AG04449 (cell line): ENCODE results near the gene GNG12.

Experiments
- CTCF ChIA-PET: fragments of 350-600 bp; formaldehyde crosslinking; extraction: SDS; loops from one replicate; lab custom pipeline; 2021; ENCODE audit warnings: antibody characterized with exemption; lab: Yijun Ruan, JAX
- POLR2A ChIA-PET: fragments of 400-600, 350-600 bp; formaldehyde crosslinking; extraction: SDS; loops from one replicate; lab custom pipeline; 2020; ENCODE audit warnings: antibody characterized with exemption, inconsistent platforms; lab: Yijun Ruan, JAX
- DNase-seq: peaks from one replicate; pipeline ENCODE4 v3.0.0-alpha.2; 2010; ENCODE audit warnings: low read depth, low spot score
- H3K4me3 ChIP-seq: 2 replicates; pipeline ENCODE4 v1.5.1; 2011; ENCODE audit warnings: low read depth, mild to moderate bottlenecking, control low read depth, low read length
- TF ChIP-seq, protein P1 (sequence below): IDR thresholded peaks from one replicate; pipeline ENCODE4 v1.5.1; 2011; ENCODE audit warnings: mild to moderate bottlenecking, moderate library complexity, low read length, control low read depth, inconsistent platforms; ENCODE audit not compliant: insufficient read depth; ENCODE audit errors: missing control alignments

Gene GNG12

DNA sequence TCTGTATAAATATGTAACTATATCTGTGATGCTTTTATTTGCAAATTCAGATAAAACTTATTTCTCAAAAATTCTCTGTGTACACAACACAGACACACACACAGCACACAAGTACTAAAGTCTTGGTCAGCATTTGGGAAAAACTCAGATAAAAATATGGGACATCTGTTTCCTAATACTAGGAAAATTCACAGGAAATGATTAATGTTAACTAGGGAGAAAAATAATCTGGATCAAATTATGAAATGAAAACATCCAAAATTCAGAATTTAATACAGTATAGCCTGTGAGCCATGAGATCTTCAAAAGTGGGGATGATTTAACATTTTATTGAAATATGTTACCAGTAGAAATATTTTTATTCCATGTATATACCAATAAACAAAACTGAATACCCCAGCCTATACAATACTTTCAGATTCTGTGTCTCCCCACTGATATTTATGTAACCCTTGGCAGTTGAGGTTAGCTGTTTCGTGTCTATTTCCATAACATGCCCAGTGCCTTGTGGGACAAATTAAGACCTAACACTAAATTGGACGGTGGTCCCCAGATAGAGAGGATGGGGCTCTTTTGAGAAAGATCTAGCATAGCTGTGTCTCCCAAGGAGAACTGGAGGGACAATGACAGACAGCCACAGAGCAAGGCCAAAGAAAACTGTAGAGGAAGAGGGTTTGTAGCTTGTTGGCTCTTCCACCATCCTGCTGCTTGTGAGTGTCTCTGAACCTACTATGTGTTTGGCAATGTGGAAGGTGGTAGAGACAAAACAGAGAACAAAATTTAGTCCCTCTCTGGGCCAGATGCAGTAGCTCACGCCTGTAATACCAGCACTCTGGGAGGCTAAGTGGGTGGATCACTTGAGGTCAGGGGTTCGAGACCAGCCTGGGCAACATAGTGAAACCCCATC, 47.2 kb downstream of the GNG12 start:
- CTCF ChIA-PET: interaction anchor here (0.7 to 9.5 kb wide), 7 partner anchors 10 to 254 kb away, joined by 3 to 96 read pairs (median 4); no protein-coding TSS in a partner anchor
- TF ChIP-seq, protein P1, sequence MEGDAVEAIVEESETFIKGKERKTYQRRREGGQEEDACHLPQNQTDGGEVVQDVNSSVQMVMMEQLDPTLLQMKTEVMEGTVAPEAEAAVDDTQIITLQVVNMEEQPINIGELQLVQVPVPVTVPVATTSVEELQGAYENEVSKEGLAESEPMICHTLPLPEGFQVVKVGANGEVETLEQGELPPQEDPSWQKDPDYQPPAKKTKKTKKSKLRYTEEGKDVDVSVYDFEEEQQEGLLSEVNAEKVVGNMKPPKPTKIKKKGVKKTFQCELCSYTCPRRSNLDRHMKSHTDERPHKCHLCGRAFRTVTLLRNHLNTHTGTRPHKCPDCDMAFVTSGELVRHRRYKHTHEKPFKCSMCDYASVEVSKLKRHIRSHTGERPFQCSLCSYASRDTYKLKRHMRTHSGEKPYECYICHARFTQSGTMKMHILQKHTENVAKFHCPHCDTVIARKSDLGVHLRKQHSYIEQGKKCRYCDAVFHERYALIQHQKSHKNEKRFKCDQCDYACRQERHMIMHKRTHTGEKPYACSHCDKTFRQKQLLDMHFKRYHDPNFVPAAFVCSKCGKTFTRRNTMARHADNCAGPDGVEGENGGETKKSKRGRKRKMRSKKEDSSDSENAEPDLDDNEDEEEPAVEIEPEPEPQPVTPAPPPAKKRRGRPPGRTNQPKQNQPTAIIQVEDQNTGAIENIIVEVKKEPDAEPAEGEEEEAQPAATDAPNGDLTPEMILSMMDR: no peak
- no peak overlapping the region for H3K4me3 ChIP-seq
- POLR2A ChIA-PET: no interaction called here
- no peak for DNase-seq

DNA sequence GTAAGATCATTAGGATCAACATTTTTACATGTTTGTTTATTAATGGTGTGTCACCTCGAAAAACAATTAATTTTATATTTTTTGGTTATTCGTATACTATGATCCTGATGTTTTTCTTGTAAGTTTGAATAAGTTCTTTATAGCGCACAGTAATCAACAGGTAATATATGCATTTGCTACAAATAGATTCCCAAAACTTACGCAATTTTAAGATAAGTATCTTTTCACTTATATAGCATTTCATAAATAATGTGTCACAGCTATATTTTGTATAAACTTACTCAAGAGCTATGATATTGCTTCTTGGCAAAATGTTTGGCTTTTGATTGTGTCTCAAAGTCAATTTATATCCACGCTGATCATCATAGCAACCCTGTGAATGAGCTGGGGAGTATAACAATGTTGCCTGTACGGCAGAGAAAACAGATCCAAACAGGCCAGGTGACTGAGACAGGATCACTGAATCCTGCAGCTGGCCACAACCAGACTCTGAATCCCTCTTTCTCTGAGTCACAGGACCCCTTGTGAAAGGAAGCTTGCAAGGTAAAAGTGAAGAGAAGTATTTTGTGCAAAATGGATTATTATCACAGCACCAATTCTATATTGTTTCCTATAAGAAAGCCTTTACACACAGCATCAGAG, 48.6 kb downstream of the GNG12 start:
- TF ChIP-seq, protein P1: no peak
- CTCF ChIA-PET: interaction anchor here (0.6 to 1.1 kb wide), 2 partner anchors 19 to 66 kb away, joined by 3 to 4 read pairs; no protein-coding TSS in a partner anchor
- POLR2A ChIA-PET: no interaction called here

DNA sequence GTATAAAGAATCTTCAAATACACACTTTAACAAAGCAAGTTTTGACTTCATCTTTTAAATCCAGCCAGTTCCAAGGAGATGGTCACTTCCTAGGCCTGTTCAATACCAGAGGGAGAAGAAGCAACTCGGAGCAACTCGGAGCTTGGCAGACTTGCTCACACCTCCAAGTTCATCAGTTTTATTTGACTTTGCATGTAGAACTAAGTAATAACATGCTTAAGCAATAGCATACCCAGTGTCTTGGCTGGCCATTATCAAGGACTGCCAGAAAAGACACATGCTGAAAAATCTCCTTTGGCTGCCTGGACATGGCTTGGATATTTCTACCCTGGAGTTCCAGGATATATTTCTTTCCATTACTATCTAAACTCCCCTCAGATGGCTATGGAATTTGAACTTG, 52.6 kb downstream of the GNG12 start:
- TF ChIP-seq, protein P1: no peak
- POLR2A ChIA-PET: no interaction called here
- CTCF ChIA-PET: interaction anchor here (0.8 to 1.7 kb wide), 4 partner anchors 9 to 71 kb away, joined by 3 to 8 read pairs (median 4); no protein-coding TSS in a partner anchor
- no peak overlapping the region for H3K4me3 ChIP-seq
- DNase-seq: no peak

More for the DNA sequence above, 48.6 kb downstream of the GNG12 start:
- H3K4me3 ChIP-seq: no peak overlapping the region
- DNase-seq: no peak

DNA sequence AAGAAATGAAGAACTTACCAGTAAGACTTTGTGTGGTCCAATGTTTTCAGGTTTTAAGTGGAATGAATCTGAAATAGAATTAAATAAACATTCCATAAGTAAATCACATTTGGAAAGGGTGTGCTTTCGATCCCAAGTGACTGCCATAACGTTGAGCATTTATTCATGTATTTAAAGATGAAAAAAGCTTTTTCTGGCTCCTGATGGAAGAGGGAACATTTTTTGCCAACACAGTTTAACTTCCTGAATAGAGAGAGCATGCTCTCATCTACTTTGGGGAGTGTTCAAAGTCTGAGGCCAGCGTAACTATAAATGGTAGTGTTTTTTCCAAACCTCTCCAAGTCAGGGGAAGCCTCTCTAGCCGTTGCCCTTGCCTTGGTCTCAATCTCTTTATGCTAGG, 55.8 kb downstream of the GNG12 start:
- CTCF ChIA-PET: interaction anchor here (1.8 to 5.0 kb wide), 3 partner anchors 11 to 17 kb away, joined by 7 to 34 read pairs (median 9); no protein-coding TSS in a partner anchor
- DNase-seq: no peak
- no peak overlapping the region for H3K4me3 ChIP-seq
- POLR2A ChIA-PET: no interaction called here
- TF ChIP-seq, protein P1: no peak

DNA sequence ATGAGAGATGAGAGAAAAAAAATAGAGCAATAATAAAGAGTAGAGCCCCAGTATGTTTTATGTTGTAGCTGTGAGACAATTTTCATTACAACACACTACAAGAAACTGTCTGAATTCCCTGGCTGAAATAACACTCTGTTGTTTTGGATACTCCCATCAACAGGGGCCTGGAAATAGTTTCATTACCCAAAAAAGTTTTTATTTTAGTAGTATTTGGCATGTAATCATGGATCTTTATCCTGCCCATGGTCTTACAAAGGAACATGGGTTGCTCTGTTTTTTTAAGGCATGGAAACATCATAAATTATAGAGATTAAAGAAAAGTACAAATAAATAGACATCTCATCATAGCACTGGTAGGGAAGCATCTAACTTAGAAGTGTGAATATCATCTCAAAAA, 56.3 kb downstream of the GNG12 start:
- ChIA-PET POLR2A (interaction anchor here (1.3 kb wide), 1 partner anchor 10 kb away, joined by 3 read pairs; no protein-coding TSS in a partner anchor), CTCF (interaction anchor here (0.9 to 5.0 kb wide), 4 partner anchors 10 to 215 kb away, joined by 5 to 34 read pairs (median 8); no protein-coding TSS in a partner anchor)
- no peak overlapping the region for H3K4me3 ChIP-seq
- TF ChIP-seq, protein P1: no peak
- DNase-seq: no peak
